Adrenal gland (tissue), 12 donors: ENCODE measurements around the gene SPOCK1. TPM values are rescaled to one million over a fixed set of nuclear protein-coding genes. Genes with fewer than 3 reads are reported as not detected.

Experiments used
- DNase-seq, 7 donors: peaks; one replicate each; pipeline ENCODE4 v3.0.0-alpha.2; 2019 to 2020
- H3K27ac ChIP-seq, 5 donors: fragments of 200-600 bp; sonication (generic) in 4 of 5; 1 replicate in 3 of 5; 2 replicates in 2 of 5; pipeline versions ENCODE4 v1.5.1 to v1.8.0; 2016 to 2020; ENCODE audit warnings: mild to moderate bottlenecking in 1 of 5
- H3K27me3 ChIP-seq: fragments of 200-600 bp; 2 replicates; pipeline ENCODE4 v1.8.0; 2021
- H3K36me3 ChIP-seq, 2 donors: fragments of 200-600 bp; replicated peaks in 1 of 2; 1 replicate in 1 of 2; 2 replicates in 1 of 2; pipeline versions ENCODE4 v1.5.1 to v1.8.0; 2018 to 2022
- H3K4me1 ChIP-seq, 2 donors: fragments of 200-600 bp; replicated peaks in 1 of 2; 1 replicate in 1 of 2; 2 replicates in 1 of 2; pipeline versions ENCODE4 v1.5.1 to v1.8.0; 2018 to 2021
- H3K4me3 ChIP-seq, 4 donors: fragments of 200-600 bp; sonication (generic) in 3 of 4; one replicate each; pipeline ENCODE4 v1.5.1; 2016 to 2018
- H3K9me3 ChIP-seq, 3 donors: fragments of 200-600 bp; sonication (generic) in 1 of 3; replicated peaks in 1 of 3; 1 replicate in 2 of 3; 2 replicates in 1 of 3; pipeline versions ENCODE4 v1.5.1 to v1.8.0; 2016 to 2021
- CTCF ChIP-seq, 6 experiments: fragments of 450-650 bp in 4 of 6; fragments of 200-600 bp in 2 of 6; sonication (generic) in 1 of 6; IDR thresholded peaks; 1 replicate in 5 of 6; 2 replicates in 1 of 6; pipeline versions ENCODE4 v1.5.1 to v1.8.0; 2016 to 2021; ENCODE audit warnings: antibody characterized with exemption in 6 of 6, mild to moderate bottlenecking in 2 of 6, moderate library complexity in 1 of 6
- POLR2A ChIP-seq, 2 donors: fragments of 450-650 bp; IDR thresholded peaks; one replicate each; pipeline ENCODE4 v1.6.1; 2017; ENCODE audit warnings: antibody characterized with exemption in 2 of 2, mild to moderate bottlenecking in 2 of 2, moderate library complexity in 1 of 2
- WGBS, 4 donors: extraction: QIAGEN DNeasy Blood & Tissue Kit in 2 of 4; methylation state at CpG; one replicate each; pipeline versions ENCODE4 v1.1.5 to v1.1.7; 2013 to 2017; 5-methylcytosine and 5-hydroxymethylcytosine counted together
- intact Hi-C, 2 donors: fragments of 100-400 bp; cut with DNase I; formaldehyde crosslinking; loops; one replicate each; pipeline versions ENCODE4 v1.14.1 to v1.15.0; 2022 to 2023
- polyA plus RNA-seq, 3 donors: library from polyadenylated mRNA; stranded (reverse); fragments of 200-250 nt in 2 of 3; fragments of 350-450 nt in 1 of 3; fragmentation: Illumina TruSeq in 1 of 3; extraction: RNeasy Lipid Tissue Mini Kit (QIAGEN cat#74804) in 1 of 3; gene quantifications; one replicate each; pipeline ENCODE4 v1.2.3, GENCODE V29; 2013 to 2014
- total RNA-seq, 9 donors: library from RNA; depleted of rRNA in 4 of 9; stranded (reverse); fragments of >200 nt in 4 of 9; fragments of 120-200 nt in 1 of 9; fragmentation: NEBNext Ultra II Directional in 1 of 9; extraction: Animal tissue kit (Norgen Biotek cat#: 25700) in 1 of 9; gene quantifications; one replicate each; pipeline versions ENCODE4 v1.1.0 to v1.2.4, GENCODE V29; 2013 to 2023
- donor health status: healthy with polysubstance abuse.
- donor health status: Bipolar disorder and iron deficiency.
- donor health status: DM: yes; HTN: yes; CAD: no.
- donor health status: DM: no; HTN: no; CAD: no.
- donor health status: DM: no; HTN: no; CAD: no.
- donor health status: DM: yes; HTN: yes; CAD: no.

Gene SPOCK1
- total and polyA plus RNA-seq, 12 donors = 5.4 to 102 (median 55.6) TPM

DNA sequence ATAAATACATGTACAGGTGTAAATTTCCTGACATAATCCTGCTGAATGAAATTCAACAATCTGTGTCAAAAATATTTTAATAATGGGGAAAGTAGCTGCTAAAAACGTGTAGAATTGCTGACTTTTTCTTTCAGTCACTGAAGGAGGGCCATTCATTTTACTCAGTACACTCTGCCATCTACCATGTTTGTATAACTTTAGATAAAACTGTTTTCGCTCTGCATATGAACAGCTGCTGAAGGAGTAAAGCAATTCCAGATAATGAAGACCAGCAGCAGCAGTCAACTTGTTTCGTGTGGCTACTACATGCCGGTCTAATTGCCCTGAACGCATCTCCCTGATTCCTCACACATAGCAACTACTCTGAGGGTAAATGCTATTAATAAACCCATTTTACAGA lies 380.5 kb downstream of the SPOCK1 start:
- no peaks in the 10 kb centered on the region for H3K9me3 ChIP-seq
- intact Hi-C loops = no loop called here
- no peaks in the 10 kb centered on the region for H3K27me3 ChIP-seq
- 76 to 79% (median 78%) methylated on average over 5 of the region's 5 CpGs for WGBS, 4 donors
- TF ChIP-seq POLR2A (IDR thresholded peaks at IDR 0.05) (no peak), CTCF (IDR thresholded peaks at IDR 0.05) (no peak)
- no peak for DNase-seq
- no peak overlapping the region for H3K4me3 ChIP-seq
- H3K27ac ChIP-seq = no peak overlapping the region
- no peaks in the 10 kb centered on the region for H3K36me3 ChIP-seq
- peaks cover 0 to 7% of the 10 kb centered on the region in 2 donors for H3K4me1 ChIP-seq

DNA sequence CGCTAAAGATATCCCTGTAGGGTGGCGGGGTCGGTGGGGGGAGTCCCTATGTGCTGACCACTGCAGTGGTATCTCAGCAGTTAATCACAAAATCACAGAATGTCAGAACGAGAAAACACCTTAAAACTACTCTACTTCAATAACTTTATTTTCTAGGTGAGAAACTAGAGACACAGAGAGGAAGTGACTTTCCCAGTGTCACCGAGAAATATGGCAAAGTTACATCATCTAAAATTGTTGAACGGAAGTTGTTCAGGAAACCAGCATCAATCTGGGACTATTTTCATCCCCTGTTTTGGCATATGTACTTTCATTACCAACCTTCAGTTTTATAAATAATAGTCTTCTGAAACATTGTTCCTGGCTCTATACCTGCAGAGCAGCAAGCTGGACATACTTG lies 384.0 kb downstream of the SPOCK1 start:
- no peaks in the 10 kb centered on the region for H3K27me3 ChIP-seq
- no peaks in the 10 kb centered on the region for H3K9me3 ChIP-seq
- 67 to 76% (median 67%) methylated on average over 6 of the region's 6 CpGs for WGBS, 4 donors
- intact Hi-C loops = no loop called here
- TF ChIP-seq POLR2A (IDR thresholded peaks at IDR 0.05) (no peak), CTCF (IDR thresholded peaks at IDR 0.05) (no peak)
- H3K27ac ChIP-seq = peak overlapping the region in 1 of 5 donors; percentile 43
- DNase-seq = no peak
- no peak overlapping the region for H3K4me3 ChIP-seq
- no peaks in the 10 kb centered on the region for H3K36me3 ChIP-seq
- peaks cover 0 to 7% of the 10 kb centered on the region in 2 donors for H3K4me1 ChIP-seq

GRCh38 chr5:137114529-137114928 lies 384.6 kb downstream of the SPOCK1 start:
- Histone ChIP-seq H3K36me3 (no peaks in the 10 kb centered on the region), H3K27ac (peak overlapping the region in 1 of 5 donors; percentile 12), H3K27me3 (no peaks in the 10 kb centered on the region), H3K4me1 (peaks cover 0 to 7% of the 10 kb centered on the region in 2 donors), H3K4me3 (no peak overlapping the region), H3K9me3 (no peaks in the 10 kb centered on the region)
- intact Hi-C loops = no loop called here
- no peak for TF ChIP-seq POLR2A (IDR thresholded peaks at IDR 0.05)
- TF ChIP-seq CTCF (IDR thresholded peaks at IDR 0.05) = no peak
- WGBS, 4 donors = 33 to 47% (median 38%) methylated on average over 2 of the region's 2 CpGs
- peak in 2 of 7 donors; percentile 17 to 32 for DNase-seq

DNA sequence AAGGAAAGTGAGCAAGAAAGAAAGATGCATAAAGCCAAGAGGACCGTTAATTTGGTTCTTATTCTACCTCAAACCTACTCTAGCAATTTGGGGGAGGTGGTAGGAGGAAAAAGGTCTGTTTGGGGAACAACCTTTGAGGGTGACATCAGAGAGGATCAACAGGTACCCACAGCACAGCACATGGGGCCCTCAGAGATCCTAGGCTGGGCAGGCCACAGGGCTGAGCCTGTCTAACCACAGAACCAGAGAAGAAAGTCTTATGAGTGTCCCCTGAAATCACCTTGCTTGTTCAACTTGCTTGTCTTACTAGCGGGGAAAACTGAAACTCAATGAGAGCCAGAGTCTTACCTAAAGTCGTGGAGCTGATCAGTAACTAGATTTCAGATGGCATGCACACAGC lies 385.2 kb downstream of the SPOCK1 start:
- H3K4me3 ChIP-seq = no peak overlapping the region
- WGBS, 4 donors = 53 to 76% (median 60%) methylated on average over 3 of the region's 3 CpGs
- peaks cover 0 to 7% of the 10 kb centered on the region in 2 donors for H3K4me1 ChIP-seq
- H3K27me3 ChIP-seq = no peaks in the 10 kb centered on the region
- no peak for TF ChIP-seq POLR2A (IDR thresholded peaks at IDR 0.05)
- no peak for TF ChIP-seq CTCF (IDR thresholded peaks at IDR 0.05)
- no peak for DNase-seq
- intact Hi-C loops = no loop called here
- H3K27ac ChIP-seq = peak overlapping the region in 1 of 5 donors; percentile 12
- no peaks in the 10 kb centered on the region for H3K9me3 ChIP-seq
- no peaks in the 10 kb centered on the region for H3K36me3 ChIP-seq
